B cell (primary cell): Measurements from ENCODE around the gene SNIP1. TPM values are rescaled to one million over a fixed set of nuclear protein-coding genes. Genes with fewer than 3 reads are reported as not detected.
"Not testable (repeated sequence)": the region's sequence is repeated elsewhere in the genome, so short reads cannot be mapped to it uniquely, and the experiment has no call there.

ENCODE experiments used
- ATAC-seq: fragments of 200-7000 bp; cut with Tn5 transposase; one replicate; pipeline ENCODE4 v1.10.0; 2021; ENCODE audit warnings: low read depth, mild to moderate bottlenecking, moderate number of reproducible peaks, moderate library complexity
- CTCF ChIA-PET: fragments of 350-600 bp; sonication (Branson Sonifier 250); formaldehyde crosslinking; loops from one replicate; lab custom pipeline; 2021; ENCODE audit warnings: antibody characterized with exemption, inconsistent platforms; lab: Charles Lee
- POLR2A ChIA-PET: fragments of 350-600 bp; sonication (Branson Sonifier 250); formaldehyde crosslinking; loops from one replicate; lab custom pipeline; 2021; ENCODE audit warnings: antibody characterized with exemption; lab: Charles Lee
- DNase-seq: peaks from one replicate; pipeline ENCODE4 v3.0.0; 2013
- H2AFZ ChIP-seq: 2 replicates; pipeline ENCODE4 v1.6.1; 2012; ENCODE audit warnings: mild to moderate bottlenecking, low read depth, low read length; ENCODE audit not compliant: insufficient read depth, poor library complexity, severe bottlenecking
- H3K27ac ChIP-seq, 2 donors: 1 replicate in 1 of 2; 2 replicates in 1 of 2; pipeline ENCODE4 v1.5.1; 2012 to 2013; ENCODE audit warnings: low read length in 2 of 2, mild to moderate bottlenecking in 2 of 2, moderate library complexity in 1 of 2
- H3K27me3 ChIP-seq, 4 experiments: fragments of 200-600 bp in 1 of 4; sonication (generic) in 1 of 4; replicated peaks in 1 of 4; 1 replicate in 2 of 4; 2 replicates in 2 of 4; pipeline versions ENCODE4 v1.6.1 to v1.7.0; 2013 to 2016; ENCODE audit warnings: low read length in 3 of 4, mild to moderate bottlenecking in 2 of 4, mixed read lengths in 1 of 4, moderate library complexity in 1 of 4; ENCODE audit not compliant: insufficient read depth in 4 of 4, control insufficient read depth in 3 of 4; ENCODE audit errors: control extremely low read depth in 1 of 4
- H3K36me3 ChIP-seq, 2 experiments: replicated peaks in 1 of 2; 1 replicate in 1 of 2; 2 replicates in 1 of 2; pipeline versions ENCODE4 v1.6.1 to v1.7.1; 2013; ENCODE audit warnings: low read length in 1 of 2; ENCODE audit not compliant: insufficient read depth in 2 of 2, control insufficient read depth in 1 of 2; ENCODE audit errors: control extremely low read depth in 1 of 2, extremely low read depth in 1 of 2
- H3K4me1 ChIP-seq, 2 donors: fragments of 200-600 bp in 1 of 2; sonication (generic) in 1 of 2; 1 replicate in 1 of 2; 2 replicates in 1 of 2; pipeline versions ENCODE4 v1.5.1 to v1.6.1; 2013 to 2017; ENCODE audit warnings: low read length in 2 of 2; ENCODE audit not compliant: control insufficient read depth in 2 of 2, insufficient read depth in 2 of 2
- H3K4me2 ChIP-seq: replicated peaks from 2 replicates; pipeline ENCODE3; 2012; ENCODE audit warnings: mild to moderate bottlenecking, low read depth, low read length; ENCODE audit not compliant: poor library complexity, severe bottlenecking
- H3K4me3 ChIP-seq, 5 experiments: fragments of 200-600 bp in 1 of 5; sonication (generic) in 1 of 5; 1 replicate in 3 of 5; 2 replicates in 2 of 5; pipeline versions ENCODE4 v1.5.1 to v1.7.0; 2011 to 2016; ENCODE audit warnings: low read length in 4 of 5, mild to moderate bottlenecking in 4 of 5, low read depth in 2 of 5, control low read depth in 1 of 5, moderate library complexity in 1 of 5; ENCODE audit not compliant: insufficient read depth in 1 of 5; ENCODE audit errors: control extremely low read depth in 1 of 5, extremely low read depth in 1 of 5
- H3K79me2 ChIP-seq: fragments of 200-600 bp; sonication (generic); one replicate; pipeline ENCODE4 v1.6.0; 2016; ENCODE audit warnings: low read length; ENCODE audit not compliant: control insufficient read depth, insufficient read depth
- H3K9ac ChIP-seq: fragments of 200-600 bp; sonication (generic); 2 replicates; pipeline ENCODE4 v1.6.1; 2017; ENCODE audit warnings: mild to moderate bottlenecking, low read length, moderate library complexity
- H3K9me3 ChIP-seq, 3 donors: one replicate each; pipeline versions ENCODE4 v1.6.1 to v1.7.1; 2013; ENCODE audit warnings: low read length in 2 of 3; ENCODE audit not compliant: control insufficient read depth in 2 of 3, insufficient read depth in 1 of 3; ENCODE audit errors: control extremely low read depth in 1 of 3
- H4K20me1 ChIP-seq: 2 replicates; pipeline ENCODE4 v1.6.0; 2012; ENCODE audit warnings: mild to moderate bottlenecking, low read length; ENCODE audit not compliant: insufficient read depth, control insufficient read depth, poor library complexity, severe bottlenecking
- H3K27ac Mint-ChIP-seq: one replicate; pipeline ENCODE4 v1.8.0; 2021; ENCODE audit warnings: mixed read lengths
- H3K27me3 Mint-ChIP-seq: one replicate; pipeline ENCODE4 v1.8.0; 2021; ENCODE audit warnings: mixed read lengths
- H3K4me1 Mint-ChIP-seq: one replicate; pipeline ENCODE4 v1.8.0; 2021; ENCODE audit warnings: mixed read lengths
- H3K4me3 Mint-ChIP-seq: one replicate; pipeline ENCODE4 v1.8.0; 2021; ENCODE audit warnings: mixed read lengths
- H3K9me3 Mint-ChIP-seq: one replicate; pipeline ENCODE4 v1.8.0; 2022; ENCODE audit warnings: mixed read lengths; ENCODE audit not compliant: insufficient read depth
- CTCF ChIP-seq: fragments of 200-600 bp; IDR thresholded peaks from one replicate; pipeline ENCODE4 v1.8.0; 2022; ENCODE audit warnings: antibody characterized with exemption, mild to moderate bottlenecking
- EZH2 ChIP-seq: IDR thresholded peaks from 2 replicates; pipeline ENCODE4 v1.6.1; 2012; ENCODE audit warnings: borderline replicate concordance, low read depth, mild to moderate bottlenecking, moderate library complexity, low read length; ENCODE audit not compliant: insufficient read depth, poor library complexity, severe bottlenecking
- WGBS: methylation state at CpG from one replicate; pipeline ENCODE4 v1.1.5; 2013; ENCODE audit warnings: missing lambda C conversion rate; ENCODE audit not compliant: insufficient coverage; 5-methylcytosine and 5-hydroxymethylcytosine counted together
- intact Hi-C: fragments of 100-400 bp; cut with micrococcal nuclease; formaldehyde crosslinking; loops from one replicate; pipeline ENCODE4 v1.10.0; 2022
- polyA plus RNA-seq: library from polyadenylated mRNA; depleted of rRNA; stranded (reverse); fragments of >200 nt; gene quantifications from 2 replicates; pipeline ENCODE4 v1.2.3, GENCODE V29; 2012
- total RNA-seq, 2 donors: library from RNA; stranded (reverse); fragments of 120-200 nt in 1 of 2; gene quantifications; 1 replicate in 1 of 2; 2 replicates in 1 of 2; pipeline versions ENCODE4 v1.2.3 to v1.2.4, GENCODE V29; 2013 to 2022

SNIP1 gene
- total and polyA plus RNA-seq, 2 donors (not counting 1 experiment from before 2014, with no cell fraction given): 6.0 to 45.0 TPM

GRCh38 chr1:37540036-37540785, 13.9 kb downstream of the SNIP1 start:
- H3K9me3 Mint-ChIP-seq: no peaks in the 10 kb centered on the region
- ChIA-PET CTCF (no interaction called here), POLR2A (no interaction called here)
- no peak overlapping the region for H3K9ac ChIP-seq
- peaks cover 9% of the 10 kb centered on the region for H4K20me1 ChIP-seq
- no peak overlapping the region for H3K4me3 ChIP-seq
- H3K4me1 ChIP-seq: no peaks in the 10 kb centered on the region
- H2AFZ ChIP-seq: no peak overlapping the region
- no peak overlapping the region for H3K27ac ChIP-seq
- H3K4me2 ChIP-seq: no peak overlapping the region
- H3K36me3 ChIP-seq: peaks cover 7 to 67% of the 10 kb centered on the region in 2 experiments
- no peak overlapping the region for H3K27ac Mint-ChIP-seq
- ATAC-seq (no peak), DNase-seq (no peak)
- intact Hi-C loops: no loop called here
- H3K27me3 ChIP-seq: no peaks in the 10 kb centered on the region
- H3K27me3 Mint-ChIP-seq: no peaks in the 10 kb centered on the region
- no peaks in the 10 kb centered on the region for H3K9me3 ChIP-seq
- H3K4me3 Mint-ChIP-seq: no peak overlapping the region
- no peak for TF ChIP-seq CTCF
- no peak for TF ChIP-seq EZH2
- no peaks in the 10 kb centered on the region for H3K4me1 Mint-ChIP-seq
- H3K79me2 ChIP-seq: peaks cover 29% of the 10 kb centered on the region
- WGBS: 99% methylated on average over 30 of the region's 30 CpGs

- H3K9me3 Mint-ChIP-seq, H3K9ac ChIP-seq, H3K4me2 ChIP-seq, DNase-seq, H3K4me1 ChIP-seq, H2AFZ ChIP-seq, H3K4me3 Mint-ChIP-seq, H3K4me3 ChIP-seq, H3K27ac Mint-ChIP-seq, H3K9me3 ChIP-seq, H3K4me1 Mint-ChIP-seq, intact Hi-C loops, H3K27me3 Mint-ChIP-seq, ATAC-seq, H3K27me3 ChIP-seq, CTCF ChIA-PET, H4K20me1 ChIP-seq, H3K27ac ChIP-seq: not testable (repeated sequence)
- WGBS: 97% methylated on average over 8 of the region's 10 CpGs
- peaks cover 33% of the 10 kb centered on the region for H3K79me2 ChIP-seq
- POLR2A ChIA-PET: interaction anchor here (0.6 kb wide), 1 partner anchor 1489 kb away, joined by 3 read pairs; no protein-coding TSS in a partner anchor
- peaks cover 5 to 62% of the 10 kb centered on the region in 2 experiments for H3K36me3 ChIP-seq
Observed at GRCh38 chr1:37539154-37539553, 14.9 kb downstream of the SNIP1 start.
